GM18868 (cell line): Measurements from ENCODE around the gene ADCY6.

Experiments
- ATAC-seq: cut with Tn5 transposase; IDR thresholded peaks from one replicate; pipeline ENCODE4 v1.9.1; 2021; ENCODE audit warnings: mild to moderate bottlenecking, moderate library complexity; ENCODE audit not compliant: unreplicated experiment

Gene ADCY6

GRCh38 chr12:48788854-48789775, at the start of gene ADCY6:
Gene ADCY6 (minus strand): TSS chr12:48789089. CDS start chr12:48783434, 5,655 bp downstream.
- no peak for ATAC-seq

GRCh38 chr12:48838048-48838447, 49.2 kb upstream of the ADCY6 start:
- no peak for ATAC-seq

GRCh38 chr12:48832321-48833060, 43.6 kb upstream of the ADCY6 start:
- ATAC-seq, result no peak

DNA sequence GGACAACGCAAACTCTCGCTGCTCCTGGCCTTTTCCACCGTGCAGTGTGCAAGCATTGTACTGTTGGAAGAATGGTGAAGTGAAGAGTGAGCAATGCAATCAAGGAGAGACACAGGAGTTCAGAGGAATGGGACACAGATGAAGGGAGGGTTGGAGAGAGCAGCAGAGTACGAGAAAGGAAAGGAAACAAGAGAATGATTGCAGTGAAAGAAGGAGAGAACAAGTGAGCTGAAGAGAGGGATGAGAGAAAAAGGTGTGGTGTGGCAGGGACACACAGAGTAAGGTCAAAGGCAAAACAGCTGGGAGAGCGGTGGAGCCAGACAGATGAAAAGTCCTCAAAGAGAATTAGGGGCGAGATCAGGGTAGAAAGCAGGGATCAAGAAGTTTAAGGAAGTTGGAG, 42.4 kb upstream of the ADCY6 start:
- no peak for ATAC-seq

GRCh38 chr12:48828841-48829575, 40.1 kb upstream of the ADCY6 start:
- no peak for ATAC-seq

DNA sequence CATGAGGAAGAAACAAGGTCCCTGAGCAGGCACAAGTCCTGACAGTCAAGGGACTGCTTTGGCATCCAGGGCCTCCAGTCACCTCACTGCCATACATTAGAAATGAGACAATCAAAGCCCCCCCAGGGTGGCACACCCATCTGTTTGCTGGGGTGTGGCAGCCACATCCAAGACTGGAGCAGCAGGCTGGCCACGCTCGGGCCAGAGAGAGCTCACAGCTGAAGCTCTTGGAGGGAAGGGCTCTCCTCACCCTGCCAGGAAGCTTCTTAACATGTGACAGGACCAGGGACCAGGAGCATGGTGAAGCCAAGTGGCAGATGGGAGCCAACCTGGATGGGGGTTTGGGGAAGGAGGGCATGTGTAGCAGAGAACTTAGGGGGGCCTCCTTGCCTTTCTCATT, 39.4 kb upstream of the ADCY6 start:
- no peak for ATAC-seq

- ATAC-seq, result no peak
These were observed 38.7 kb upstream of the ADCY6 start for GRCh38 chr12:48827513-48828096.

DNA sequence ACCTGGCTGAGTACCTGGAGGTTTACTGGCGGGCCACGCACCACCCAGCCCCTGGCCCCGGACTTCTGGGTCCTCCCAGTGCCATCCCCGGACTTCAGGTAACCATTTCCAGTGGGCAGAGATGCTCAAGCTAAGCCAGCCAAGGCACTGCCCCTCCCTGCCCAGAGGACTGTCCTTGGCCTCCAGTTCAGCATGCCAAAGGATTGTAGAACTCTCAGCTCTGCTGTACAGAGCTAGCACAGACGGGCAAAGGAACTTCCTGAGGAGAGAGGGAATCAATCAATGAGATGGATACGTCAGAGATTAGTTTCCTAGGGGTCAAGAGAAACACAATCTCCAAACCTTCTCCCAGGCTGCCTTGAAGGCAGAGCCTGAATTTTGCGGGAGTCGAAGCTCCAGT, 38.1 kb upstream of the ADCY6 start:
- no peak for ATAC-seq

DNA sequence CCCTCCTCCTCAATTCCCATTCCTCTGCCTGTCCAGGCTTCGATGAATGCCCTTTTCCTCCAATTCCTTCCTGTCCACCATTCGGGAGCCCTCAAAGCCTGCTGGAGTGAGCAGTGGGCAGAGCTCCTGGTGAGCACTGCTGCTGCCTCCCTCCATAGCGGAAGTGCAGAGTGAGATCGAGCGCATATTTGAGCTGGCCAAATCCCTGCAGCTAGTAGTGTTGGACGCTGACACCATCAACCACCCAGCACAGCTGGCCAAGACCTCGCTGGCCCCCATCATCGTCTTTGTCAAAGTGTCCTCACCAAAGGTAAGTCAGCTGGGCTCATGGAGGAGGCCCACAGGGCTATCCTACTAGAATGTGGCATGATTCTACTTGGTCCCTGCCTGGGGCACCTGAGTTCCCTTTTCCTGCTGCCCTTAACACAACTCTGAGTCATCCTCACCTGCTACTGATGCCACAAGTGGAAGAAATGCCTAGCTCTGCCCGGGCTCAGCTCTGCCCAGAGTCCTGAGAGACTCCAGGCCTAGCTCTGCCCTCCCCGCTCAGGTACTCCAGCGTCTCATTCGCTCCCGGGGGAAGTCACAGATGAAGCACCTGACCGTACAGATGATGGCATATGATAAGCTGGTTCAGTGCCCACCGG, 37.4 kb upstream of the ADCY6 start:
- no peak for ATAC-seq

GRCh38 chr12:48824905-48825304, 36.0 kb upstream of the ADCY6 start:
- ATAC-seq, result no peak

- no peak for ATAC-seq
These were observed 35.2 kb upstream of the ADCY6 start for GRCh38 chr12:48824112-48824511.

DNA sequence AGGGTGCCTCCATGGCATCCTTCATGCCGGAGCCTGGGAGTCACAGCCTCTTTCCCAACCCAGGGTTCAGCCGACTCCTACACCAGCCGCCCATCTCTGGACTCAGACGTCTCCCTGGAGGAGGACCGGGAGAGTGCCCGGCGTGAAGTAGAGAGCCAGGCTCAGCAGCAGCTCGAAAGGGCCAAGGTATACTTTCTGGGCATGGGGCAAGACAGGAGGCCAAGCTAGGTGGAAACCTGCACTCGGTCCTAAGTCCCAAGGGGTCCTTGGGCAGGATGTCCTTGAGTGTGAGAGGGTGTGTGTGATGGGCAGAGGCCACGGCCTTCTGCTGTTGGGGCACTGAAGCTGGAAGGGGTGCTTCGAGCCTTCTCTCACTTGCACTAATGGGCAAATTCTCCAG, 34.4 kb upstream of the ADCY6 start:
- no peak for ATAC-seq

GRCh38 chr12:48822711-48823110, 33.8 kb upstream of the ADCY6 start:
- ATAC-seq, result no peak

- ATAC-seq, result no peak
These were observed 33.2 kb upstream of the ADCY6 start for GRCh38 chr12:48822139-48822538.

GRCh38 chr12:48819986-48820725, 31.3 kb upstream of the ADCY6 start:
- ATAC-seq, result no peak

DNA sequence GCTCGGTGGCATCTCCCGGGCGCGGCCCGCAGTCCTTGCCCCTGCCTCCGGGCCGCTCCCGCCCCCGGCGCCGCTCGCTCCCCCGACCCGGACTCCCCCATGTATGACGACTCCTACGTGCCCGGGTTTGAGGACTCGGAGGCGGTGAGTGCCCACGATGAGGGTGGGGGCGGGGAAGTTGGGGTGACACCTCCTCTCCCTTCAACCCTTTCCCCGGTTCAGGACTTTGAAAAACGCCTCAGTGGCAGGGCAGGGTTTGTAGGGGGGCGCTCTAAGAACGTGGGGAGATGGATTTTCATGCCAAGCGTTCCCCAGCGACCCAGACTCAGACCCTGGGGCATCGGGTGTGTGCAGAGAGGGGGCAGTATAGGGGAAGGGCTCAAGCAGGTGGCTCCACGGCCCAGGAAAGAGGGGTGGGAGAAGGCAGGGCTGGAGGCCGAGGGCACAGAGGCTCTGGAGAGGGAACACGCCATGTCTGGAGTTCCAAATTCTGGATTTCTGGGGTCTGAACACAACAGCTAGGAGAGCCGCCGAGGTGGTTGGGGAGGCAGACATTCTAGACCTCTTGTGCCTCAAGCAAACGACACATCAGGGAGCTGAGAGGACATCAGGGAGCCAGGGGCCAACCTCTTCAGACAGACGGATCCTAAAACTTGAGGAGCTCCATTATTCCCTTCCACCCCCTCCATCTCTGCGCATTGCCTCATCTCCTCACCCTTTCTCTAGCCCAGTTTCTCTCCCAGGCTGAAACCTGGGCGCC, 30.1 kb upstream of the ADCY6 start:
- no peak for ATAC-seq

DNA sequence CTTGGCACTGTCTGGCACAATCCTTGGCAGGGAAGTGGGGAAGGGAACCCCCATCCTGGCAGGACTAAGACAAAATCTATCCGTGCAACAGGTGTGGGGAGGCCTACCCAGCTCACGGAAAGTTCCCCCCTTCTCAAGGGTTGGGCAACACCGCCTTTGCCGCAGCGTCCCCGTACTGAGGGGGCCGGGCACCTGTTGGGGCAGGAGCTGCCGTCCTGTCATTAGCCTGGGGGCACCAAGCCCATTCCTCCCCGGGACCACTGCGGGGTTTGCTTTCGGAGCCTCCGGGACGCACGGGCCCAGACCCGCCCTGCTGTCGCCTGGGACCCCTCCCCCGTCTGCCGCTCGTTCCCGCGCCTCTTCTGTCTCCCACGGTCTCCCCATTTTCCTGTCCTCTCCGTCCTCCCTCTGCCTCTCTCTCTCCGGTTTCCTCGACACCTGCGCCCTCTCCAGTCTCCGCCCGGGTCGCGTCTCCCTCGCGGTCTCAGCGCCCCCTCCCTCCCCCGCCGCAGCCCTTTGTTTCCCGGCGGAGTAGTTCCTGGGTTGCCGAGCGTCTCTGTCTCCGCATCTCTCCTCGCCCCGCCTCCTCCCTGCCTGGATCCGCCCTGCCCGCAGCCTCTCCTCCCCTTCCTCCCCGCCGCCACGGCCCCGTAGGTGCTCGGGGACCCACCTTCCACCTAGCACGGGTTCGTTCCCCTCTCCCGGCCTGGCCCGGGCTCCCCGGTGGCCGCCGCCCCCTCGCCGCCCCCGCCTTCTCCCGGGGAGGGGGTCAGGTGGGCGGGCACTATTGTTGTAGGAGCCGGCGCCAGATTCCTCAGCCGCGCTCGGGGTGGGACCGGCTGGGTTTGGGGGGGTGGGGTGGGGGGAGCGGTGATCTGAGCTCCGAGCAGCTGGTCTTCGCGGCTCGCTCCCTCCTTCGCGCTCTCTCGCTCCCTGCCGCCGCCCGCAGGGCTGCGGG, 29.3 kb upstream of the ADCY6 start, which contains the start of gene CACNB3:
TSS of gene CACNB3 (plus strand) at position 624 of the 958 bp plus-strand sequence. CDS start 434 bp downstream, outside the sequence.
- ATAC-seq, result peak; percentile 31
